ENCODE data around the gene GRAMD4.

GRCh38 chr22:46665751-46666280, 45.6 kb downstream of the GRAMD4 start:
- no peak for TF ChIP-seq CTCF (IDR thresholded peaks at IDR 0.05)
- TF ChIP-seq POLR2A (IDR thresholded peaks at IDR 0.05) = no peak

Measured in testis (tissue), 2 donors.